GM23338 (cell line): ENCODE measurements around the gene LTBR. TPM values are rescaled to one million over a fixed set of nuclear protein-coding genes. Genes with fewer than 3 reads are reported as not detected.

Experiments used
- ATAC-seq: fragments of 200-7000 bp; cut with Tn5 transposase; 3 replicates; pipeline ENCODE4 v1.9.1; 2020
- DNase-seq: peaks from one replicate; pipeline ENCODE4 v3.0.0-alpha.2; 2015; ENCODE audit warnings: low spot score
- H2AFZ ChIP-seq: fragments of 200-600 bp; sonication (generic); 2 replicates; pipeline ENCODE4 v1.8.0; 2016; ENCODE audit warnings: antibody characterized with exemption, mild to moderate bottlenecking, moderate library complexity
- H3F3A ChIP-seq: fragments of 200-600 bp; sonication (generic); replicated peaks from 2 replicates; pipeline ENCODE4 v1.8.0; 2017; ENCODE audit warnings: antibody characterized with exemption, mixed run types, low read depth
- H3K27ac ChIP-seq: fragments of 200-600 bp; sonication (generic); 2 replicates; pipeline ENCODE4 v1.6.1; 2016; ENCODE audit warnings: low read depth
- H3K27me3 ChIP-seq: fragments of 200-600 bp; sonication (generic); 2 replicates; pipeline ENCODE4 v1.8.0; 2016; ENCODE audit warnings: mild to moderate bottlenecking, mixed run types, moderate library complexity; ENCODE audit not compliant: insufficient read depth
- H3K36me3 ChIP-seq: fragments of 200-600 bp; sonication (generic); 2 replicates; pipeline ENCODE4 v1.8.0; 2016; ENCODE audit warnings: mild to moderate bottlenecking; ENCODE audit not compliant: insufficient read depth
- H3K4me1 ChIP-seq: fragments of 200-600 bp; sonication (generic); 2 replicates; pipeline ENCODE4 v1.8.0; 2016; ENCODE audit warnings: mild to moderate bottlenecking, moderate library complexity; ENCODE audit not compliant: insufficient read depth
- H3K4me2 ChIP-seq: fragments of 200-600 bp; sonication (generic); 2 replicates; pipeline ENCODE4 v1.7.1; 2017; ENCODE audit warnings: mixed run types
- H3K4me3 ChIP-seq: fragments of 200-600 bp; sonication (generic); 2 replicates; pipeline ENCODE4 v1.6.1; 2016; ENCODE audit warnings: mixed run types
- H3K79me2 ChIP-seq: fragments of 200-600 bp; sonication (generic); replicated peaks from 2 replicates; pipeline ENCODE4 v1.8.0; 2017; ENCODE audit warnings: mild to moderate bottlenecking; ENCODE audit not compliant: insufficient read depth
- H3K9me2 ChIP-seq: fragments of 200-600 bp; sonication (generic); 2 replicates; pipeline ENCODE4 v1.8.0; 2017; ENCODE audit not compliant: insufficient read depth
- H4K20me1 ChIP-seq: fragments of 200-600 bp; sonication (generic); replicated peaks from 2 replicates; pipeline ENCODE4 v1.8.0; 2017; ENCODE audit warnings: mild to moderate bottlenecking; ENCODE audit not compliant: insufficient read depth
- H3K27ac Mint-ChIP-seq: 2 replicates; pipeline ENCODE4 v1.8.0; 2020; ENCODE audit warnings: inconsistent platforms, mild to moderate bottlenecking, moderate library complexity, mixed read lengths
- H3K27me3 Mint-ChIP-seq: 3 replicates; pipeline ENCODE4 v1.8.0; 2022; ENCODE audit warnings: low read depth, mild to moderate bottlenecking, moderate library complexity, mixed read lengths, inconsistent platforms; ENCODE audit not compliant: insufficient read depth, poor library complexity
- H3K36me3 Mint-ChIP-seq: 3 replicates; pipeline ENCODE4 v1.8.0; 2021; ENCODE audit warnings: low read depth, mild to moderate bottlenecking, inconsistent platforms, moderate library complexity, mixed read lengths
- H3K4me1 Mint-ChIP-seq: 3 replicates; pipeline ENCODE4 v1.8.0; 2020; ENCODE audit warnings: mild to moderate bottlenecking, inconsistent platforms, mixed read lengths
- H3K4me3 Mint-ChIP-seq: 3 replicates; pipeline ENCODE4 v1.8.0; 2021; ENCODE audit warnings: moderate library complexity, mild to moderate bottlenecking, inconsistent platforms, mixed read lengths
- H3K9me3 Mint-ChIP-seq: 3 replicates; pipeline ENCODE4 v1.8.0; 2020; ENCODE audit warnings: moderate library complexity, mild to moderate bottlenecking, inconsistent platforms, mixed read lengths
- CREB1 ChIP-seq: fragments of 250-450 bp; sonication (Bioruptor Pico); IDR thresholded peaks from 2 replicates; pipeline ENCODE4 v1.5.0; 2020; ENCODE audit warnings: low read depth, mild to moderate bottlenecking, moderate library complexity
- CTCF ChIP-seq, 2 experiments: fragments of 200-600 bp in 1 of 2; sonication (generic) in 1 of 2; conservative IDR thresholded peaks; 2 replicates each; pipeline versions ENCODE4 v1.5.1 to v1.6.1; 2016 to 2017; ENCODE audit warnings: antibody characterized with exemption in 2 of 2, low read depth in 2 of 2, mild to moderate bottlenecking in 2 of 2, moderate library complexity in 1 of 2
- ETS1 ChIP-seq: IDR thresholded peaks from 2 replicates; pipeline ENCODE4 v1.6.1; 2016; ENCODE audit warnings: antibody characterized with exemption
- EZH2 ChIP-seq: fragments of 200-600 bp; sonication (generic); IDR thresholded peaks from one replicate; pipeline ENCODE4 v1.8.0; 2017; ENCODE audit warnings: antibody characterized with exemption, mild to moderate bottlenecking, low read depth; ENCODE audit not compliant: unreplicated experiment
- NANOG ChIP-seq: IDR thresholded peaks from 2 replicates; pipeline ENCODE4 v1.6.1; 2016; ENCODE audit warnings: antibody characterized with exemption, borderline replicate concordance
- REST ChIP-seq: IDR thresholded peaks from one replicate; pipeline ENCODE4 v1.6.1; 2018; ENCODE audit warnings: antibody characterized with exemption; ENCODE audit not compliant: unreplicated experiment
- STAT1 ChIP-seq: IDR thresholded peaks from one replicate; pipeline ENCODE4 v1.6.1; 2016; ENCODE audit warnings: antibody characterized with exemption; ENCODE audit not compliant: unreplicated experiment
- ZNF114 ChIP-seq: fragments of 250-450 bp; sonication (Bioruptor Pico); IDR thresholded peaks from 2 replicates; pipeline ENCODE4 v1.5.0; 2020; ENCODE audit warnings: mild to moderate bottlenecking, moderate library complexity
- ZNF331 ChIP-seq: fragments of 250-450 bp; sonication (Bioruptor Pico); IDR thresholded peaks from 2 replicates; pipeline ENCODE4 v1.5.0; 2020; ENCODE audit warnings: low read depth, mild to moderate bottlenecking, moderate library complexity
- polyA plus RNA-seq: library from polyadenylated mRNA; unstranded; fragments of >200 nt; fragmentation: Nextera tagmentation; extraction: Ambion mirVana; gene quantifications from 2 replicates; pipeline ENCODE4 v1.2.1, GENCODE V29; 2016
- total RNA-seq: library from RNA; depleted of rRNA; stranded (reverse); fragments of >200 nt; shearing (Covaris generic); gene quantifications from 2 replicates; pipeline ENCODE4 v1.2.3, GENCODE V29; 2014

Gene LTBR
- total and polyA plus RNA-seq, 2 experiments from 2014 or later, result 6.1 to 6.8 TPM

- TF ChIP-seq REST, result no peak
Observed at GRCh38 chr12:6367065-6367968, 16.6 kb upstream of the LTBR start (continued).

- Mint-ChIP-seq H3K27ac (peak overlapping the region; percentile 65), H3K36me3 (peaks cover 52% of the 10 kb centered on the region), H3K4me1 (peaks cover 60% of the 10 kb centered on the region), H3K27me3 (peaks cover 12% of the 10 kb centered on the region), H3K9me3 (no peaks in the 10 kb centered on the region), H3K4me3 (no peak overlapping the region)
- H3K36me3 ChIP-seq, result no peaks in the 10 kb centered on the region
- H3K4me3 ChIP-seq, result no peak overlapping the region
- H2AFZ ChIP-seq, result no peak overlapping the region
- ATAC-seq (no peak), DNase-seq (no peak)
- no peaks in the 10 kb centered on the region for H3K27me3 ChIP-seq
- H3K4me2 ChIP-seq, result no peak overlapping the region
- H3K27ac ChIP-seq, result 0 out of 2 replicates have a peak overlapping the region, but pooled peaks have one; percentile 8
- H3K9me2 ChIP-seq, result no peaks in the 10 kb centered on the region
- H3F3A ChIP-seq, result peaks cover 26% of the 10 kb centered on the region; the same call in 1 of the 2 replicates
- H4K20me1 ChIP-seq, result peaks cover 24% of the 10 kb centered on the region
- H3K4me1 ChIP-seq, result peaks cover 37% of the 10 kb centered on the region
- peaks cover 89% of the 10 kb centered on the region for H3K79me2 ChIP-seq
- TF ChIP-seq ZNF114 (CRISPR knock-in tag) (no peak), CTCF (conservative IDR thresholded peaks at IDR 0.05; ENCODE audit: low read depth in 2 of 2) (no peak; a peak in 1 of 4 replicates), STAT1 (no peak), ZNF331 (CRISPR knock-in tag) (no peak), EZH2 (no peak), NANOG (no peak), CREB1 (CRISPR knock-in tag) (no peak), ETS1 (no peak)
Observed at GRCh38 chr12:6367969-6368892, 15.7 kb upstream of the LTBR start.
